Measurements from ENCODE around the gene CCL7. TPM values are rescaled to one million over a fixed set of nuclear protein-coding genes. Genes with fewer than 3 reads are reported as not detected.

The CCL7 gene
- total and polyA plus RNA-seq, 8 donors, result 0.96 to 3.7 TPM; not detected in 6

GRCh38 chr17:34302636-34303035 is 32.6 kb downstream of the CCL7 start:
- ATAC-seq (no peak), DNase-seq (no peak)
- H3K27ac ChIP-seq, result no peak overlapping the region
- H3K9me3 ChIP-seq, result no peaks in the 10 kb centered on the region
- H3K36me3 ChIP-seq, result no peaks in the 10 kb centered on the region
- intact Hi-C loops (cut with DNase I), result no loop called here
- H3K4me3 ChIP-seq, result no peak overlapping the region
- H3K4me1 ChIP-seq, result peaks cover 3 to 17% of the 10 kb centered on the region in 2 donors
- no peak for TF ChIP-seq CTCF (IDR thresholded peaks at IDR 0.05)
- H3K27me3 ChIP-seq, result no peaks in the 10 kb centered on the region

GRCh38 chr17:34303606-34304005 is 33.6 kb downstream of the CCL7 start:
- H3K27ac ChIP-seq, result no peak overlapping the region
- ATAC-seq (no peak), DNase-seq (no peak)
- TF ChIP-seq CTCF (IDR thresholded peaks at IDR 0.05), result no peak
- H3K36me3 ChIP-seq, result no peaks in the 10 kb centered on the region
- intact Hi-C loops (cut with DNase I), result no loop called here
- no peak overlapping the region for H3K4me3 ChIP-seq
- peaks cover 3 to 27% of the 10 kb centered on the region in 2 donors for H3K4me1 ChIP-seq
- H3K9me3 ChIP-seq, result no peaks in the 10 kb centered on the region
- H3K27me3 ChIP-seq, result no peaks in the 10 kb centered on the region

GRCh38 chr17:34305061-34305460 is 35.0 kb downstream of the CCL7 start:
- ATAC-seq (no peak), DNase-seq (no peak)
- Histone ChIP-seq H3K36me3 (no peaks in the 10 kb centered on the region), H3K9me3 (no peaks in the 10 kb centered on the region), H3K4me3 (no peak overlapping the region), H3K27me3 (no peaks in the 10 kb centered on the region), H3K4me1 (peaks cover 3 to 29% of the 10 kb centered on the region in 2 donors), H3K27ac (no peak overlapping the region)
- intact Hi-C loops (cut with DNase I), result loop anchor here in 1 of 2 donors (5.0 kb wide), 1 partner anchor 103 kb away; no protein-coding TSS in a partner anchor
- TF ChIP-seq CTCF (IDR thresholded peaks at IDR 0.05), result no peak

- H3K9me3 ChIP-seq, result no peaks in the 10 kb centered on the region
- ATAC-seq (no peak), DNase-seq (no peak)
- no peak for TF ChIP-seq CTCF (IDR thresholded peaks at IDR 0.05)
- H3K27ac ChIP-seq, result no peak overlapping the region
- no peak overlapping the region for H3K4me3 ChIP-seq
- H3K36me3 ChIP-seq, result no peaks in the 10 kb centered on the region
- no peaks in the 10 kb centered on the region for H3K27me3 ChIP-seq
- H3K4me1 ChIP-seq, result peaks cover 3 to 29% of the 10 kb centered on the region in 2 donors
- intact Hi-C loops (cut with DNase I), result loop anchor here in 1 of 2 donors (5.0 kb wide), 1 partner anchor 103 kb away; no protein-coding TSS in a partner anchor
These were observed 35.6 kb downstream of the CCL7 start for GRCh38 chr17:34305606-34306005.

DNA sequence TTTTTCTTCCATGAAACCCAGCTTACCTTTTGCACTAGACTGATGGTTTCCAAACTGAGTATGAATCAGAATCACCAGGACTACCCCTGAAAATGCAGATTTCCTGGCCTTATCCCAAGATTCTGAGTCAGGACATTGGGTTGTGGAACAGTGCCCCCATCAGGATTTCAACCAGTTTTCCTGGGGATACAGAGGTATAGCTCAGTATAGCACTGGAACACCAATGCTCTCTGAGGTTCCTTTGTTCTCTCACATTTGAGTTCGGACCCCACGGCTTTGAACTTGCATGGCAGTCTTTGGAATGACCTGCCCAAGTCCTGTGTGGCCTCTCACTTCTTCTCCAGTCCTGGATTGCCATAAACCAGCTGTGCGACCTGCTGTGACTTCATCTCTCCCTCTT is 36.4 kb downstream of the CCL7 start:
- DNase-seq (no peak), ATAC-seq (peak; percentile 88)
- intact Hi-C loops (cut with DNase I), result loop anchor here in 1 of 2 donors (5.0 kb wide), 1 partner anchor 104 kb away; no protein-coding TSS in a partner anchor

More for the DNA sequence above, 36.4 kb downstream of the CCL7 start:
- H3K4me1 ChIP-seq, result peaks cover 0 to 29% of the 10 kb centered on the region in 2 donors
- no peaks in the 10 kb centered on the region for H3K36me3 ChIP-seq
- peak in 1 of 2 donors; percentile 42 for TF ChIP-seq CTCF (IDR thresholded peaks at IDR 0.05)
- H3K9me3 ChIP-seq, result no peaks in the 10 kb centered on the region
- no peaks in the 10 kb centered on the region for H3K27me3 ChIP-seq
- H3K4me3 ChIP-seq, result no peak overlapping the region
- peak overlapping the region in 1 of 2 donors; percentile 42 for H3K27ac ChIP-seq
